Lung (tissue), 12 donors: ENCODE results near the gene TMEM63A. TPM values are rescaled to one million over a fixed set of nuclear protein-coding genes. Genes with fewer than 3 reads are reported as not detected.
A peak's percentile ranks its signal among the peaks of the same experiment; 100 is the strongest.

Experiments
- ATAC-seq: fragments of 200-7000 bp; cut with Tn5 transposase; one replicate; pipeline ENCODE4 v1.9.1; 2020; ENCODE audit warnings: moderate number of reproducible peaks; ENCODE audit not compliant: insufficient read depth, low FRiP score
- DNase-seq, 3 donors: peaks; one replicate each; pipeline ENCODE4 v3.0.0-alpha.2; 2013 to 2017
- H3K27ac ChIP-seq, 2 donors: one replicate each; pipeline ENCODE4 v1.5.1; 2013; ENCODE audit warnings: mild to moderate bottlenecking in 2 of 2, moderate library complexity in 2 of 2, control low read depth in 1 of 2, inconsistent platforms in 1 of 2, low read depth in 1 of 2, low read length in 1 of 2
- H3K27me3 ChIP-seq, 3 donors: one replicate each; pipeline ENCODE4 v1.5.1; 2013; ENCODE audit warnings: low read length in 2 of 3; ENCODE audit not compliant: control insufficient read depth in 3 of 3, insufficient read depth in 3 of 3
- H3K36me3 ChIP-seq, 4 donors: one replicate each; pipeline ENCODE4 v1.5.1; 2013; ENCODE audit warnings: low read length in 4 of 4, mild to moderate bottlenecking in 1 of 4, moderate library complexity in 1 of 4; ENCODE audit not compliant: control insufficient read depth in 4 of 4, insufficient read depth in 4 of 4
- H3K4me1 ChIP-seq, 5 donors: one replicate each; pipeline ENCODE4 v1.5.1; 2013; ENCODE audit warnings: low read length in 5 of 5, mild to moderate bottlenecking in 2 of 5, moderate library complexity in 1 of 5; ENCODE audit not compliant: control insufficient read depth in 5 of 5, insufficient read depth in 5 of 5
- H3K4me3 ChIP-seq: one replicate; pipeline ENCODE4 v1.5.1; 2013; ENCODE audit warnings: mild to moderate bottlenecking, control low read depth, moderate library complexity
- H3K9ac ChIP-seq, 2 donors: one replicate each; pipeline ENCODE4 v1.5.1; 2013; ENCODE audit warnings: low read length in 2 of 2, control low read depth in 1 of 2; ENCODE audit not compliant: insufficient read depth in 1 of 2
- H3K9me3 ChIP-seq, 4 donors: one replicate each; pipeline ENCODE4 v1.5.1; 2013; ENCODE audit warnings: low read length in 3 of 4, mild to moderate bottlenecking in 1 of 4, moderate library complexity in 1 of 4; ENCODE audit not compliant: control insufficient read depth in 4 of 4, insufficient read depth in 3 of 4
- WGBS, 2 donors: extraction: QIAGEN DNeasy Blood & Tissue Kit; methylation state at CpG; one replicate each; pipeline ENCODE4 v1.1.7; 2013; 5-methylcytosine and 5-hydroxymethylcytosine counted together
- polyA plus RNA-seq, 2 donors: library from polyadenylated mRNA; stranded (reverse); fragments of 200-250 nt; gene quantifications; one replicate each; pipeline ENCODE4 v1.2.1, GENCODE V29; 2013
- total RNA-seq, 2 donors: library from RNA; depleted of rRNA in 1 of 2; stranded (reverse); fragments of >200 nt in 1 of 2; gene quantifications; one replicate each; pipeline ENCODE4 v1.2.1, GENCODE V29; 2014 to 2021
- TF ChIP-seq, protein P1 (sequence below): IDR thresholded peaks from 2 replicates; pipeline ENCODE4 v1.5.1; 2012; ENCODE audit warnings: mild to moderate bottlenecking; ENCODE audit errors: control extremely low read depth, extremely low read depth
- donor health status: control.
- donor health status: control.
- donor health status: Bipolar disorder and iron deficiency.
- donor health status: healthy.
- donor health status: DM: yes; HTN: yes; CAD: no.

Gene TMEM63A
- total and polyA plus RNA-seq, 4 donors = 26.1 to 108 (median 73.1) TPM

DNA sequence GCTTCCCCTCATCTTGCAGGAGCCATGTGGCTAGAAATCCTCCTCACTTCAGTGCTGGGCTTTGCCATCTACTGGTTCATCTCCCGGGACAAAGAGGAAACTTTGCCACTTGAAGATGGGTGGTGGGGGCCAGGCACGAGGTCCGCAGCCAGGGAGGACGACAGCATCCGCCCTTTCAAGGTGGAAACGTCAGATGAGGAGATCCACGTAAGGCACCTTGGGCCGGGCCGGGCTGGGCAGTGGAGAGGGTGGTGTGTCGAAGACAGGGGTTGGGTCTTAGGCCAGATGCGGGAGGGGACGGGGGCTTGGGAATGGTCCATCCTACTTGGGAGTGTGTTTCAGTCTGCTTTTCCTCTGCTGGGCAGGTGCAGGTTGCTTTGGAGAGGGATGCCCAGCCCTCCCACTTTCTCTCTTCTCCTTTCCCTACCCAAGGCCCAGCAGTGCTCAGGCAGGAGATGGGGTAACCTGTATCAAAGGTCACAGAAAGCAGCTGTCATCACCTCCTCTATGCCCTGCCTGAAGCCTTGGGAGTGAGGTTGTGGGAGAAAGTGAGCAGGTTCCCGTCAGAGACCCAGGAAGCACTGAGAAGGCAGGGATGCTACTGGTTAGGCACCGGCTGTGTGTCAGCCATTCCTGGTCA is 53.4 kb downstream of the TMEM63A start:
- TF ChIP-seq, protein P1, sequence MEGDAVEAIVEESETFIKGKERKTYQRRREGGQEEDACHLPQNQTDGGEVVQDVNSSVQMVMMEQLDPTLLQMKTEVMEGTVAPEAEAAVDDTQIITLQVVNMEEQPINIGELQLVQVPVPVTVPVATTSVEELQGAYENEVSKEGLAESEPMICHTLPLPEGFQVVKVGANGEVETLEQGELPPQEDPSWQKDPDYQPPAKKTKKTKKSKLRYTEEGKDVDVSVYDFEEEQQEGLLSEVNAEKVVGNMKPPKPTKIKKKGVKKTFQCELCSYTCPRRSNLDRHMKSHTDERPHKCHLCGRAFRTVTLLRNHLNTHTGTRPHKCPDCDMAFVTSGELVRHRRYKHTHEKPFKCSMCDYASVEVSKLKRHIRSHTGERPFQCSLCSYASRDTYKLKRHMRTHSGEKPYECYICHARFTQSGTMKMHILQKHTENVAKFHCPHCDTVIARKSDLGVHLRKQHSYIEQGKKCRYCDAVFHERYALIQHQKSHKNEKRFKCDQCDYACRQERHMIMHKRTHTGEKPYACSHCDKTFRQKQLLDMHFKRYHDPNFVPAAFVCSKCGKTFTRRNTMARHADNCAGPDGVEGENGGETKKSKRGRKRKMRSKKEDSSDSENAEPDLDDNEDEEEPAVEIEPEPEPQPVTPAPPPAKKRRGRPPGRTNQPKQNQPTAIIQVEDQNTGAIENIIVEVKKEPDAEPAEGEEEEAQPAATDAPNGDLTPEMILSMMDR = no peak
- H3K4me3 ChIP-seq = no peak overlapping the region
- peaks cover 0 to 28% (median 17%) of the 10 kb centered on the region in 5 donors for H3K4me1 ChIP-seq
- peaks cover 4 to 30% (median 20%) of the 10 kb centered on the region in 4 donors for H3K36me3 ChIP-seq
- H3K9ac ChIP-seq = no peak overlapping the region
- DNase-seq = no peak
- no peak overlapping the region for H3K27ac ChIP-seq
- no peaks in the 10 kb centered on the region for H3K9me3 ChIP-seq
- WGBS, 2 donors = 95% methylated on average over 14 of the region's 14 CpGs
- no peaks in the 10 kb centered on the region for H3K27me3 ChIP-seq
- ATAC-seq = no peak

DNA sequence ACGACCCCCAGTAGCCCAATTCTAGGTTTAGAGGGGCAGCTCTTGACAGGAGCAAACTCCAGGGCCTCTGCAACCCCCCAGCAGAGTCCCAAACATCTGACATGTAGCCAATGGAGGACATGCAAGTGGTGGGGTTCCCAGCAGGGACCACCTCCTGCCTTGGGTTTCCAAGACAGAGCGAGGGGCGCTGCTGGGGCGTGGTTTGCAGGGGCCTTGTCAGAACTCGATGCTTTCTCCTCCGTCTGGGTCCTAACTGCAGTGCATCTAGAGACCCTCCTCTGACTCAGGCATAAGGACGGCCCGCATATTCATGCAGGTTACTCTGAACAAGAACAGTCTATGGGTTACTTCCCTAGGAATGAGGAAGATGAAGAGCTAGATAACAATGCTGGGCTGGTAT is 55.1 kb downstream of the TMEM63A start:
- no peak overlapping the region for H3K4me3 ChIP-seq

DNA sequence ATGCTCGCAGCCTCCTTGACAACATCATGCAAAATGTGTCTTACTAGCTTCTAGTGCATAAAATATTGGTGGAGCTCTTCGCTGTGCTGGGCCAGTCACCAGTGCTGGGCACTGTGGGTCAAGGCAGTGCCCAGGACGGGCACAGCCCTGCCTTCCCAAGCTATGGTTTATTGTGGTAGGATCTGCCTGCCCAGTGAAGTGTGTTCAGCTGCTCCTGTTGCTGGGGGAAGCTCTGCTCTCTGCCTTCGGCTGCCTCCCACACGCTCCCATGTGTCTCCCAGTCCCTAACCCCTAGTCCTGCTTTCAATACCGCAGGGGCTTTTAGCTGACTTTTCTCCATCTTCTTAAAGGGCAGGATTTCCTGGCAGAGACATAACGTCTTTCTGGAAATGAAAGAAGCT is 56.6 kb downstream of the TMEM63A start:
- Histone ChIP-seq H3K27ac (peak overlapping the region in 1 of 2 donors; percentile 13), H3K4me1 (peaks cover 0 to 42% (median 19%) of the 10 kb centered on the region in 5 donors), H3K36me3 (peaks cover 0 to 23% (median 10%) of the 10 kb centered on the region in 4 donors), H3K9ac (no peak overlapping the region), H3K4me3 (no peak overlapping the region), H3K9me3 (no peaks in the 10 kb centered on the region), H3K27me3 (no peaks in the 10 kb centered on the region)
- WGBS, 2 donors = 62 to 65% methylated on average over 7 of the region's 7 CpGs
- TF ChIP-seq, protein P1 = no peak
- DNase-seq = no peak
- no peak for ATAC-seq

More for the DNA sequence above, 55.1 kb downstream of the TMEM63A start:
- Histone ChIP-seq H3K4me1 (peaks cover 0 to 32% (median 17%) of the 10 kb centered on the region in 5 donors), H3K9ac (no peak overlapping the region), H3K27ac (no peak overlapping the region), H3K9me3 (no peaks in the 10 kb centered on the region), H3K36me3 (peaks cover 0 to 28% (median 18%) of the 10 kb centered on the region in 4 donors), H3K27me3 (no peaks in the 10 kb centered on the region)
- TF ChIP-seq, protein P1 = no peak
- DNase-seq (no peak), ATAC-seq (no peak)
- WGBS, 2 donors = 73 to 95% methylated on average over 8 of the region's 8 CpGs
